Calu3 (cell line): ENCODE results near the gene TMC1. TPM values are rescaled to one million over a fixed set of nuclear protein-coding genes. Genes with fewer than 3 reads are reported as not detected.
"Not testable (repeated sequence)": the region's sequence is repeated elsewhere in the genome, so short reads cannot be mapped to it uniquely, and the experiment has no call there.

Experiments used
- BruUV-seq: library from RNA; stranded (reverse); fragments of 400-500 nt; replicated peaks from 2 replicates; lab custom pipeline; 2021; lab: Mats Ljungman, UMichigan
- CTCF ChIA-PET: fragments of 300-600 bp; sonication (Branson Sonifier 250); formaldehyde crosslinking; loops from one replicate; lab custom pipeline; 2022; ENCODE audit warnings: antibody characterized with exemption; lab: Charles Lee
- DNase-seq: peaks from one replicate; pipeline ENCODE4 v3.0.0; 2022
- H3K27ac Mint-ChIP-seq: one replicate; pipeline ENCODE4 v1.8.0; 2022; ENCODE audit warnings: mixed read lengths; ENCODE audit not compliant: unreplicated experiment
- H3K27me3 Mint-ChIP-seq: one replicate; pipeline ENCODE4 v1.8.0; 2022; ENCODE audit warnings: mixed read lengths; ENCODE audit not compliant: unreplicated experiment
- H3K36me3 Mint-ChIP-seq: one replicate; pipeline ENCODE4 v1.8.0; 2022; ENCODE audit warnings: mild to moderate bottlenecking, moderate library complexity, mixed read lengths; ENCODE audit not compliant: insufficient read depth, unreplicated experiment
- H3K4me1 Mint-ChIP-seq: one replicate; pipeline ENCODE4 v1.8.0; 2022; ENCODE audit warnings: mild to moderate bottlenecking, low read depth, mixed read lengths; ENCODE audit not compliant: unreplicated experiment
- H3K4me3 Mint-ChIP-seq: one replicate; pipeline ENCODE4 v1.8.0; 2022; ENCODE audit warnings: mild to moderate bottlenecking, low read depth, moderate library complexity, mixed read lengths; ENCODE audit not compliant: unreplicated experiment
- H3K9me3 Mint-ChIP-seq: one replicate; pipeline ENCODE4 v1.8.0; 2022; ENCODE audit warnings: low read depth, mixed read lengths; ENCODE audit not compliant: unreplicated experiment
- intact Hi-C: fragments of 100-400 bp; cut with micrococcal nuclease; formaldehyde crosslinking; loops from one replicate; pipeline ENCODE4 v1.10.0; 2022; ENCODE audit not compliant: unreplicated experiment
- total RNA-seq: library from RNA; stranded (reverse); gene quantifications from 2 replicates; pipeline ENCODE4 v1.2.3, GENCODE V29; 2022
- TF ChIP-seq, protein P1 (sequence below): fragments of 200-600 bp; IDR thresholded peaks from one replicate; pipeline ENCODE4 v1.8.0; 2022; ENCODE audit warnings: antibody characterized with exemption; ENCODE audit not compliant: unreplicated experiment

TMC1 gene
- total RNA-seq, 1 experiment from 2014 or later: not detected

DNA sequence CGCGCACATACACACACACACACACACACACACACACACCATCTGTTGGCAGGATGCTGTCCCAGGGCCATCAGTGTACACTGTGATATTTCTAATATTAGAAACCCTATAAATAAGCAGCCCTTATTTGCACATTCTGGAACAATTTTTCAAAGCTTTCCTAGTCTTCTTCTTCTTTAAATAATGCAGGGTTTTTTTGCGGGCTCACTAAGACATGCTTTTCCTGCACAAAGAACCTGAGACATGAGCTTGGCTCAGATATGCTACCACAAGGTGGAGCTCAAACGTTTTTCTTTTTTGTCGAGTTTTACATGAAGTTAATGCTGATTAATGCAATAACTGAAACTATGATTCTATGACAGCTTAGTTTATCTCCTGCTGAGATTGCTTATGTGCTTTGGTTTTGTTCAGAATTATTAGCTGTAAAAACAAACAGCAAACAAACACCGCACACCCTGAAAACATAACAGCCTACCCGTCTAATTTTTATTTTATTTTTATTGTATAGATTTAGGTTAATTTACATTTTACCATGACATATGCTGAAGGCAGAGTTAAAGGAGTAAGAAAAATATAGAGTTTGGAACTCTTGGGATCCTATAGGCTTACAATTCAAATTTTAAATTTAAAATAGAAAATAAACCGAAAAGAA lies 335.7 kb downstream of the TMC1 start:
- no peaks in the 10 kb centered on the region for H3K27me3 Mint-ChIP-seq
- H3K36me3 Mint-ChIP-seq: no peaks in the 10 kb centered on the region
- peaks cover 23% of the 10 kb centered on the region for H3K4me1 Mint-ChIP-seq
- H3K27ac Mint-ChIP-seq: no peak overlapping the region
- CTCF ChIA-PET: interaction anchor here (0.6 to 2.5 kb wide), 11 partner anchors 11 to 490 kb away, joined by 3 to 9 read pairs (median 5); no protein-coding TSS in a partner anchor
- H3K4me3 Mint-ChIP-seq: no peak overlapping the region
- TF ChIP-seq, protein P1, sequence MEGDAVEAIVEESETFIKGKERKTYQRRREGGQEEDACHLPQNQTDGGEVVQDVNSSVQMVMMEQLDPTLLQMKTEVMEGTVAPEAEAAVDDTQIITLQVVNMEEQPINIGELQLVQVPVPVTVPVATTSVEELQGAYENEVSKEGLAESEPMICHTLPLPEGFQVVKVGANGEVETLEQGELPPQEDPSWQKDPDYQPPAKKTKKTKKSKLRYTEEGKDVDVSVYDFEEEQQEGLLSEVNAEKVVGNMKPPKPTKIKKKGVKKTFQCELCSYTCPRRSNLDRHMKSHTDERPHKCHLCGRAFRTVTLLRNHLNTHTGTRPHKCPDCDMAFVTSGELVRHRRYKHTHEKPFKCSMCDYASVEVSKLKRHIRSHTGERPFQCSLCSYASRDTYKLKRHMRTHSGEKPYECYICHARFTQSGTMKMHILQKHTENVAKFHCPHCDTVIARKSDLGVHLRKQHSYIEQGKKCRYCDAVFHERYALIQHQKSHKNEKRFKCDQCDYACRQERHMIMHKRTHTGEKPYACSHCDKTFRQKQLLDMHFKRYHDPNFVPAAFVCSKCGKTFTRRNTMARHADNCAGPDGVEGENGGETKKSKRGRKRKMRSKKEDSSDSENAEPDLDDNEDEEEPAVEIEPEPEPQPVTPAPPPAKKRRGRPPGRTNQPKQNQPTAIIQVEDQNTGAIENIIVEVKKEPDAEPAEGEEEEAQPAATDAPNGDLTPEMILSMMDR: no peak
- no TSS peak for BruUV-seq
- no peaks in the 10 kb centered on the region for H3K9me3 Mint-ChIP-seq
- DNase-seq: peak; percentile 45
- intact Hi-C loops: loop anchor here (1.0 to 5.0 kb wide), 3 partner anchors 165 to 323 kb away; no protein-coding TSS in a partner anchor

DNA sequence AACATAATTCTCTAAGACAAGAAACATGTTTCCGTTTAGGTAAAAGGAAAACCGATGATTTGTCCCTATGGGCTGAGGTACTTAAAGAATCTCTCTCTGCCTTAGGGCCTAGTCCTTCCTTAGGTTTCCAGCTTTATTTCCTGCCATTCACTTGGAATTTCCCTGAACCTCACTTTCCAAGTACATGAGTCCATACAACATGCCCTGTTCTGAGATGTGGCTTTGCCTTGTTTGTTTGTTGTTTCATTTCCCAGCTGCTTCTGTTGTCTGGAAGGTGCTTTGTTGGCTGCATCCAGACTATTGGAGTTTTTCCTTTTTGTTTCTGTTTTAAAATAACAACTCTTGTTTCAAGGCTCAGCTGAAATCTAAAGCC lies 336.2 kb downstream of the TMC1 start:
- Mint-ChIP-seq H3K4me3 (no peak overlapping the region), H3K27ac (peak overlapping the region; percentile 79), H3K27me3 (no peaks in the 10 kb centered on the region), H3K4me1 (peaks cover 23% of the 10 kb centered on the region), H3K9me3 (no peaks in the 10 kb centered on the region), H3K36me3 (no peaks in the 10 kb centered on the region)
- TF ChIP-seq, protein P1: no peak
- DNase-seq: no peak
- intact Hi-C loops: loop anchor here (1.0 to 5.0 kb wide), 3 partner anchors 165 to 323 kb away; no protein-coding TSS in a partner anchor
- no TSS peak for BruUV-seq
- CTCF ChIA-PET: interaction anchor here (0.7 to 2.5 kb wide), 11 partner anchors 13 to 491 kb away, joined by 3 to 9 read pairs (median 5); no protein-coding TSS in a partner anchor

DNA sequence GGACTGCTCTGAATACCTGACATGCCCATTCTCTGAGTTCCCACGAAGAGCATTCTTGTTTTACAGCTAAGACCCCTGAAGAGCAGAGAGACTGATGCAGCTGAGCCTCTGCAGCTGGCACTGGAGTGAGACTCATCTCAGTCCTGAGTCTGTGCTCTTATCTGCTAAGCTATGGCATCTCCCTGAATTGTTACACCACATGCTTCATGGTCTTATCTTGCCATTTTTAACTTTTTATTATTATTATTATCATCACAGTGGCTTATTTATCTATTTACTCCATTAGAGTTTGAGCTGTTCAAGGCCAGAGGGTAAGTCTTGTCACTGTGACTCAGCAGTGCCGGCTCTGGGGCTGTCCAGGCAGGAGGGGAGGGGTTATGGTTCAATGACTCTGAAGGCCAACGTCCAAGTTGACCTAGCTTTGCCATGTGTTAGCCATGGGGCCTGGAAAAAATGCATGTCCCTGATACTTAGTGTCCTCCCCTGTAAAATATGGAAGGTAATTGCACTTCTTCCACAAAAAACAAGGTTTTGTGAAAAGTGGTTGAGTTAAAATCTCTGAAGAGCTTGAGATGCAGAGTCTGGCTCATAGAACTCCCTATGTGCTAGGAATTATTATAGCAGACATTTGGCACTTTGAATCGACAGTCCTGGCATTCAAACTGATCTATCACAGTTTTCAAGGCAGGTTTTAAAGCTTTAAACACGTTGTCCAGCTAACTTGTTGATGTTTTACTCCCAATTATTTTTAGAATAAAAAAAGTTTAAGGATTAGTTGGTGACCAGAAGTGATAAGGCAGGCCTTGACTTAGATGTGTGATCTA lies 336.9 kb downstream of the TMC1 start:
- Mint-ChIP-seq H3K4me3 (no peak overlapping the region), H3K27ac (peak overlapping the region; percentile 79), H3K9me3 (no peaks in the 10 kb centered on the region), H3K36me3 (no peaks in the 10 kb centered on the region), H3K4me1 (peaks cover 23% of the 10 kb centered on the region), H3K27me3 (no peaks in the 10 kb centered on the region)
- intact Hi-C loops: loop anchor here (5.0 kb wide), 2 partner anchors 164 to 224 kb away; no protein-coding TSS in a partner anchor
- TF ChIP-seq, protein P1: no peak
- CTCF ChIA-PET: interaction anchor here (0.6 to 2.5 kb wide), 6 partner anchors 13 to 342 kb away, joined by 3 to 9 read pairs (median 5); no protein-coding TSS in a partner anchor
- no TSS peak for BruUV-seq
- DNase-seq: peak; percentile 10

DNA sequence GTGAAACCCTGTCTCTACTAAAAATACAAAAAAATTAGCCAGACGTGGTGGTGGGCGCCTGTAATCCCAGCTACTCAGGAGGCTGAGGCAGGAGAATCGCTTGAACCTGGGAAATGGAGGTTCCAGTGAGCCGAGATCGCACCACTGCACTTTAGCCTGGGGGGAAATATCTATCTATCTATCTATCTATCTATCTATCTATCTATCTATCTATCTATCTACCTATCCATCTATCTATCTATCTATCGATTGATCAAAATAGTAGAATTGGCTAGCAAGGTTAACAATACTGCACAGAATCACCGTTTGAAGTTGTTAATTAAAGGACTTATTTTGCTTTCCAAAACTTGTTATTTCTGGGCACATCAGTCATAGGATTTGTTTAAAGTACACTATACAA lies 341.4 kb downstream of the TMC1 start:
- H3K4me3 Mint-ChIP-seq, BruUV-seq, CTCF ChIA-PET: not testable (repeated sequence)

More for the DNA sequence above, 341.4 kb downstream of the TMC1 start:
- DNase-seq, intact Hi-C loops, H3K27ac Mint-ChIP-seq, H3K27me3 Mint-ChIP-seq, H3K36me3 Mint-ChIP-seq, H3K9me3 Mint-ChIP-seq: not testable (repeated sequence)
- H3K4me1 Mint-ChIP-seq: peaks cover 10% of the 10 kb centered on the region
